H1 (cell line): ENCODE measurements around the gene GALR2. TPM values are rescaled to one million over a fixed set of nuclear protein-coding genes. Genes with fewer than 3 reads are reported as not detected.
A peak's percentile ranks its signal among the peaks of the same experiment; 100 is the strongest.

ENCODE experiments used
- BACH1 ChIP-seq: IDR thresholded peaks from 2 replicates; pipeline ENCODE4 v1.6.1; 2012; ENCODE audit warnings: low read length, improper control_type of control experiment
- BCL11A ChIP-seq, 2 experiments: IDR thresholded peaks; one replicate each; pipeline ENCODE4 v1.6.1; 2011; ENCODE audit warnings: low read depth in 2 of 2, low read length in 2 of 2, mild to moderate bottlenecking in 2 of 2
- CBX5 ChIP-seq: fragments of 300-800, 300-1000 bp; sonication (generic); IDR thresholded peaks from 2 replicates; pipeline ENCODE4 v1.7.1; 2016; ENCODE audit warnings: antibody characterized with exemption, low read length, low read depth
- CBX8 ChIP-seq: fragments of 300-800, 300-1000 bp; sonication (generic); IDR thresholded peaks from 2 replicates; pipeline ENCODE4 v1.7.1; 2016; ENCODE audit warnings: low read depth, low read length, borderline replicate concordance
- CEBPB ChIP-seq: IDR thresholded peaks from 2 replicates; pipeline ENCODE4 v1.6.1; 2012; ENCODE audit warnings: low read depth, low read length
- CTBP2 ChIP-seq: IDR thresholded peaks from 2 replicates; pipeline ENCODE4 v1.7.0; 2011; ENCODE audit warnings: borderline replicate concordance, mild to moderate bottlenecking, moderate library complexity, mixed read lengths, low read length; ENCODE audit not compliant: insufficient read depth, insufficient read length
- EGR1 ChIP-seq: IDR thresholded peaks from 2 replicates; pipeline ENCODE4 v1.6.1; 2011; ENCODE audit warnings: low read depth, low read length, borderline replicate concordance
- EZH2 ChIP-seq: fragments of 200-600 bp; sonication (generic); IDR thresholded peaks from 2 replicates; pipeline ENCODE4 v1.7.1; 2012; ENCODE audit warnings: low read depth, mild to moderate bottlenecking, moderate library complexity, low read length, inconsistent platforms; ENCODE audit not compliant: severe bottlenecking
- GABPA ChIP-seq: IDR thresholded peaks from 2 replicates; pipeline ENCODE4 v1.6.1; 2011; ENCODE audit warnings: mild to moderate bottlenecking, low read length, moderate library complexity, borderline replicate concordance; ENCODE audit not compliant: insufficient read depth
- KDM1A ChIP-seq: fragments of 200-600, 300-600 bp; sonication (generic); IDR thresholded peaks from 2 replicates; pipeline ENCODE4 v1.7.1; 2016; ENCODE audit warnings: mild to moderate bottlenecking, low read length, borderline replicate concordance
- MAX ChIP-seq: IDR thresholded peaks from 2 replicates; pipeline ENCODE4 v1.6.1; 2012; ENCODE audit warnings: inconsistent platforms
- NANOG ChIP-seq: IDR thresholded peaks from 2 replicates; pipeline ENCODE4 v1.6.1; 2011; ENCODE audit warnings: low read length, low read depth, mild to moderate bottlenecking, inconsistent platforms; ENCODE audit not compliant: insufficient read depth, poor library complexity, severe bottlenecking
- RBBP5 ChIP-seq: IDR thresholded peaks from 2 replicates; pipeline ENCODE4 v1.7.1; 2012; ENCODE audit warnings: low read depth, mild to moderate bottlenecking, inconsistent platforms, low read length, moderate library complexity, borderline replicate concordance
- RFX5 ChIP-seq: IDR thresholded peaks from 2 replicates; pipeline ENCODE4 v1.6.1; 2011; ENCODE audit warnings: low read depth, low read length, improper control_type of control experiment, borderline replicate concordance
- SIN3A ChIP-seq, 2 experiments: IDR thresholded peaks in 1 of 2; conservative IDR thresholded peaks in 1 of 2; 2 replicates each; pipeline ENCODE4 v1.6.1; 2011 to 2012; ENCODE audit warnings: low read length in 2 of 2, improper control_type of control experiment in 1 of 2, low read depth in 1 of 2, mild to moderate bottlenecking in 1 of 2
- SIRT6 ChIP-seq: IDR thresholded peaks from one replicate; pipeline ENCODE4 v1.7.1; 2012; ENCODE audit warnings: low read length, inconsistent platforms
- SIX5 ChIP-seq: IDR thresholded peaks from 2 replicates; pipeline ENCODE4 v1.6.1; 2011; ENCODE audit warnings: mild to moderate bottlenecking, low read depth, low read length
- SP1 ChIP-seq: IDR thresholded peaks from 2 replicates; pipeline ENCODE4 v1.6.1; 2011; ENCODE audit warnings: low read depth, low read length
- SUZ12 ChIP-seq: fragments of 200-600 bp; sonication (generic); IDR thresholded peaks from 2 replicates; pipeline ENCODE4 v1.6.1; 2012; ENCODE audit warnings: mild to moderate bottlenecking, inconsistent platforms, low read length, moderate library complexity, mixed read lengths
- USF2 ChIP-seq: IDR thresholded peaks from 2 replicates; pipeline ENCODE4 v1.6.1; 2011; ENCODE audit warnings: low read length, improper control_type of control experiment
- YY1 ChIP-seq: IDR thresholded peaks from 2 replicates; pipeline ENCODE4 v1.6.1; 2011; ENCODE audit warnings: low read depth, mild to moderate bottlenecking, low read length
- polyA plus RNA-seq, 7 experiments: library from polyadenylated mRNA; depleted of rRNA in 3 of 7; stranded (reverse) in 5 of 7; unstranded in 2 of 7; fragments of >200 nt in 5 of 7; fragments of 200-250 nt in 2 of 7; gene quantifications; 1 replicate in 5 of 7; 2 replicates in 1 of 7; 4 replicates in 1 of 7; pipeline versions ENCODE4 v1.2.1 to v1.2.3, GENCODE V29; 2011 to 2013; ENCODE audit warnings: missing spikeins in 2 of 7, mixed read lengths in 2 of 7
- total RNA-seq: library from RNA; stranded (reverse); fragmentation: NEBNext Ultra II Directional; extraction: Animal tissue kit (Norgen Biotek cat#: 25700); gene quantifications from 2 replicates; pipeline ENCODE4 v1.2.1, GENCODE V29; 2021

Gene GALR2
- total and polyA plus RNA-seq, 2 of the 8 experiments (the other 6 are each of a cell fraction or from before 2014, with no cell fraction given): 0.86 to 2.2 TPM

DNA sequence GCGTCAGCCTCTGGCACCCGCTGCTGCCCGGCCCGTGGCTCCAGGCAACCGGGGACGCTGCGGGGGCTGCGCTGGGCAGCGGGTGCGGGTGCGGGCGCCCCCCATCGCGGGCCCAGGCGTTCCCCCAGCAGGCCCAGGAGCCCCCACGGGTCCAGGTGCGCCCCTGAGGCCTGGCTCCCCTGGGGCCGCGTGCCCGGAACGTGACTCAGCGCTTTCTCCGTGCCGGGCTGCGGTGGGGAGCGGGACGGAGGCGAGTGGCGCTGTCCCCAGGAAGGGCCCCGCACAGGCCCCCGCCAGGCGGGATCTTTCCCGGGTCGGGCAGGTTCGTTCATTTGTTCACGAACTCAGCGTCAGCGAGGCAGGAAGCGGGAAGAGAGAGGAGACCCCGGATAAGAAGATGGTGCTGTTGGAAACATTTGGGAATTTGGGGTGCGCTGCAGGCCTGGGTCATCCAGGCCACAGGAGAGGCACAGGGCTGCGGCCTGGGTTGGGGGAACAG, 47.4 kb downstream of the GALR2 start (continued):
- no peak for TF ChIP-seq CTBP2
- TF ChIP-seq SP1: no peak
- TF ChIP-seq RFX5: no peak
- TF ChIP-seq CBX8: no peak
- TF ChIP-seq USF2: no peak
- TF ChIP-seq SIX5: no peak
- no peak for TF ChIP-seq YY1
- no peak for TF ChIP-seq SUZ12
- TF ChIP-seq GABPA: no peak; the same call in 1 of the 2 replicates
- TF ChIP-seq KDM1A: no peak
- peak; percentile 95 for TF ChIP-seq BACH1
- TF ChIP-seq CEBPB: no peak
- TF ChIP-seq EZH2: no peak
- TF ChIP-seq NANOG: no peak
- no peak for TF ChIP-seq SIN3A (conservative IDR thresholded peaks at IDR 0.05 in 1 of 2, IDR thresholded peaks at IDR 0.05 in 1 of 2; ENCODE audit: low read depth in 1 of 2, low read length in 2 of 2)
- TF ChIP-seq CBX5: no peak
- no peak for TF ChIP-seq EGR1
- no peak for TF ChIP-seq SIRT6
- TF ChIP-seq BCL11A (IDR thresholded peaks at IDR 0.05; ENCODE audit: low read depth in 2 of 2, low read length in 2 of 2): no peak
- peak; percentile 36; the same call in 1 of the 2 replicates for TF ChIP-seq RBBP5
- peak; percentile 90 for TF ChIP-seq MAX
